ENCODE measurements around the gene SMLR1.

SMLR1 gene

DNA sequence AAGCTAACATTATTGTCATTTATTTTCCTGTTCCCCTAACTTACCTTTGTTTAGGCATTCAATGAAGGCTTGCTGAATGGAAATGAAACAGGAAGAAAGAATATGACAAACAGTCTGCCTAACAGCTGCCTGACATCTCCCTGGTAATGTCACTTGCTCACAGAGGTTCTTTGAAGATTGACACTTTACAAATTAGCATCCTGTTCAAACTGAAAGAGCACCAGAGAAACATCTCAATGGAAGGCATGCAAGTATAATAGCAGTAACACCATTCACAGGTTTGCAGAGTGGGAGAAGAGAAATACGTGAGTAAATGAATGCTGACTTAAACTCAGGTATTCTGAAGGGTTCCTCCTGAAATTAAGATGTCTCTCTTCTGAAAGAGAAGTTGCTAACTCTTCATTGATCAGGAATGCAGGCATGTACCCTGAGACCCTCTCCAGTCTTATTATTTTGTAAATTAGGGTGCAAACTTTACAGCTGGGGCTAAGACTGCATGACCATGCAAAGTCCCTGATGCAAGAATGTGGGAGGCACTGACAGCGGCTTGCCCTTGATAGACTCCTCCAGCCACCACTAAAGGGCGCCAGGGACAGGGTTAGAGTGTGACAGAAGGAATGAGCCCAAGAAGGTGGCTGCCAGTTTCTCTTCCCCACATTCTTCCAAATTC, 1.3 kb upstream of the SMLR1 start:
- no peak for FAIRE-seq

DNA sequence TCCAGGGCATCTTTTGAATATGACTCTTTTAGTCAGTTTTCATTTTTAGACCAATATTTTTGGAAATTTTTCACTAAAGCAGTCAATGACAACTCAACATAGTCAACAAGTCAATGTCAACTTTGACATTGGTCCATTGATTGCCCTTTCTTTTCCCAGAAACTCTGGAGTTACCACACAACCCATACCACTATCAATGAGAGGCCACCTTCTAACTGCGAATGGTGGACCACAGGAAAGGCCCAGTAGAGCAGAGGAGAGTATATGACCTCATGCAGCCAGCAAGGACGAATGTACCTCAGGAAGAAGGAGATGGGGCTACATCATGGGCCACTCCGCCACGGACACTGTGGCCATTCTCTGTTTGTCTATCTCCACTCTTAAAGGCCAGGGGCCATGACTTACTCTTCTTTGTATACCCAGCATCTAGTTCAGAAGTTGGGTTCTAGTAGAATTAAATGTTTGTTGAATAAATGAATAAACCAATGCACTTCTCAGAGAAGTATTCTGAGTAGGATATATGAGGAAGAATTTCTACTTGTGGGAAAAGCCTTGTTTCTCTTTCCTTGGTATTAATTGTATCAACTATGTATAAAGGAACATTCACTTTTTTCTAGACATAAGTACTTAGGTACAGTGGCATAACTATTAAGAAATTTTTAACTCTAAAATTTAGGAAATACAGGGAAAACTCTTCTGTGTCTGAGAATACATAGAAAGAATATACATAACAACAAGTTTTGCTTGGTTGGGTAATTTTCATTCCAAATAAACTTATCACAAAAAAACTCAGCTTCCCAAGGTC, 562 bp upstream of the SMLR1 start:
- no peak for FAIRE-seq
- DNase-seq (ENCODE audit: insufficient read length, low spot score) = no peak
- TF ChIP-seq, protein P1, sequence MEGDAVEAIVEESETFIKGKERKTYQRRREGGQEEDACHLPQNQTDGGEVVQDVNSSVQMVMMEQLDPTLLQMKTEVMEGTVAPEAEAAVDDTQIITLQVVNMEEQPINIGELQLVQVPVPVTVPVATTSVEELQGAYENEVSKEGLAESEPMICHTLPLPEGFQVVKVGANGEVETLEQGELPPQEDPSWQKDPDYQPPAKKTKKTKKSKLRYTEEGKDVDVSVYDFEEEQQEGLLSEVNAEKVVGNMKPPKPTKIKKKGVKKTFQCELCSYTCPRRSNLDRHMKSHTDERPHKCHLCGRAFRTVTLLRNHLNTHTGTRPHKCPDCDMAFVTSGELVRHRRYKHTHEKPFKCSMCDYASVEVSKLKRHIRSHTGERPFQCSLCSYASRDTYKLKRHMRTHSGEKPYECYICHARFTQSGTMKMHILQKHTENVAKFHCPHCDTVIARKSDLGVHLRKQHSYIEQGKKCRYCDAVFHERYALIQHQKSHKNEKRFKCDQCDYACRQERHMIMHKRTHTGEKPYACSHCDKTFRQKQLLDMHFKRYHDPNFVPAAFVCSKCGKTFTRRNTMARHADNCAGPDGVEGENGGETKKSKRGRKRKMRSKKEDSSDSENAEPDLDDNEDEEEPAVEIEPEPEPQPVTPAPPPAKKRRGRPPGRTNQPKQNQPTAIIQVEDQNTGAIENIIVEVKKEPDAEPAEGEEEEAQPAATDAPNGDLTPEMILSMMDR (IDR thresholded peaks at IDR 0.05; ENCODE audit: insufficient read depth, missing control alignments) = no peak

More for the DNA sequence above, 1.3 kb upstream of the SMLR1 start:
- TF ChIP-seq, protein P1 (IDR thresholded peaks at IDR 0.05; ENCODE audit: insufficient read depth, missing control alignments) = no peak
- DNase-seq (ENCODE audit: insufficient read length, low spot score) = no peak

DNA sequence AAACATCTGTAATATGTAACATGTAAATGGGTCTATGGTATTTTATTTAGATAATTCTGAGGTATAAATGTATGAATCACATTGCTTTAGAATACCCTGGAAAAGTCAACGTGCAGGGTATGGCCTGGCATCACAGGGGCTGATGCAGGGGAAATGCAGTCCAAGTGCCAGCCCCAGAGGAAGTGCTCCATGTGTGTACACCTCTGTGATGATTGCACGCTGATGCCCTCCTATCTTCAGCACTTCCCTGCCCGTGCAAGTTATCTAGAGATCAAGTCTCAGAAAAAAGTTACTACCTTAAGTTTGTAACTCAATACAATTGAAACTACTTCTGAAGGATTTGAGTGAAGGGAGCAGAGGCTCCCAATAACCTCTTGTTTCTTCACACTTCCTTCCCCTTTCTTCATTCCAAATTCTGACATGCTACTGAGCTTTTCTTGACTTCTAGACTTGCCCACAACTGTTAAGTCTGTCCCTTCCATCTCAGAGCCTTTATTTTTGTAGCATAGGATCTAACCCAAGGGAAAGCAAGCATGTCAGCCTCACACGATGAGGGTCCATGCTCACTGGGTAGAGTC, 2.2 kb downstream of the SMLR1 start:
- DNase-seq (ENCODE audit: insufficient read length, low spot score) = no peak
- TF ChIP-seq, protein P1 (IDR thresholded peaks at IDR 0.05; ENCODE audit: insufficient read depth, missing control alignments) = no peak
- FAIRE-seq = no peak

DNA sequence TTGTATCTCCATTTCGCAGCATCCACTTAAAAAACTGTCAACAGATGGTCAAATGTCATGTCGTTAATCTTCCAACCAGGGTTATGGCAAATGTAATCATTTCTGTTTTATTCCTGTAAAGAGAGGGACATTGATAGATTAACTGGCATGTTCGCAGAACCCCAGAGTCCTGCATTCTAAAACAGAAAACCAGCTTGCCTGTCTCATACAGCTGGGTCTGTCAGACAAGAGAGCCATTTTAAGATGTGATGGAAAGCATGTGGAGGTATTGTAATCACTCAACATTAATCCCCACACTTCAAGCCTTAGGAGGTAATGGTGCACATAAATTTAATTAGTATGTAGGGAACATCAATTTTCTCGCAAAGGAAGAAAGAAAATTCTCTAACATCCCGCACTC, 4.4 kb downstream of the SMLR1 start:
- FAIRE-seq (no peak), DNase-seq (ENCODE audit: insufficient read length, low spot score) (no peak)
- TF ChIP-seq, protein P1 (IDR thresholded peaks at IDR 0.05; ENCODE audit: insufficient read depth, missing control alignments) = no peak

DNA sequence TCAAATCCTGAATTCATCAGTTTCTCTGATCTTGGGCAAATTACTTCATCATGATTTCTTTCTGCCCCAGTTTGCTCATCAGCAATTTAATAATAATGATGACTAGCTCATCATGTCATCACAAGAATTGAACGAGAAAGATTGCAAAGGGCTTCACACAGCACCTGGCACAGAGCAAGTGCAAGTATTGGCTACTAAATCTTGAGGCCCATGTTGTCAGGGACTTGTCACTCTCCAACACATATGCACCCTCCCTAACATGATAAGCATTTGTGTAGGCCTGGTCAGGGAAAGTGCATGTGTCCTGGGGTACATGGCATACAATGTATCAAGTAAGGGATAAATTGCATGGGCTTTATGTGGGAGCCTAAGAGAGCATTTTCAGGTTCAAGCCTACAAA, 6.4 kb downstream of the SMLR1 start:
- no peak for FAIRE-seq
- TF ChIP-seq, protein P1 (IDR thresholded peaks at IDR 0.05; ENCODE audit: insufficient read depth, missing control alignments) = no peak
- no peak for DNase-seq (ENCODE audit: insufficient read length, low spot score)

DNA sequence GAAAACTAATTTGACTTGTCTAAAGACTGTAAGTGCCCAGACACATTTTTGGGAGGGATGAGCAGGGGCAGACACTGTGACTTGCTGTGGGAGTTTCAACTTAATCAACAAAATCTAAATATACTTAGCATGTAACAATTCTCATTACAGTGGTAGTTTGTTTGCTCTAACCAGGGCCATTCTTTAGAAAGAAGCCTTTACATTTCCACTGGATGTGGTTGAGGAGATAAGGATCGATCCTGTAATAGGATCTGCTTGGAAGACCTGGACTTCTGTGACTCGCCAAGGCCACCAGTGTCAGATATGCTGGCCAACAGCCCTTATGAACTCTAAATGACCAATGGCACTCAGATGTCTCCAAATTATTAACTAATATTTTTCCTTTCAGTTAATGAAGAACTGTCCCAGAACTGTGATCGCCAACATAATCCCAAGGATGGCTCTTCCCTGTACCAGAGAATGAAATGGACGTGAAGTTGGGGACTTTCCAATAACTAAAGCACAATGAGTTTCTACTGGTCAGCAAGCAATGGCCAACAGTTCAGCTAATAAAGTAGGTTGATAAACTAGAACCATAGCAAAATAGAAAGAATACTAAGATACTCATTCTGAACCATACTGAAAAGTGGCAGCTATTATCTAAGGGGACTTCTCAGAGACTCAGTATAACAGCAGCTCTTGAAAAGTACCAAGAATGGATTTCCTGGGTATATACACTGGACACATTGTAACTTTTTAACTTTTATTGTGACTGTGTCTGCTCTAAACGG, 7.5 kb downstream of the SMLR1 start:
- TF ChIP-seq, protein P1 (IDR thresholded peaks at IDR 0.05; ENCODE audit: insufficient read depth, missing control alignments) = no peak
- FAIRE-seq = no peak
- DNase-seq (ENCODE audit: insufficient read length, low spot score) = no peak

Data from D721Med (cell line).